T-cell (primary cell): Measurements from ENCODE around the gene FNIP2. TPM values are rescaled to one million over a fixed set of nuclear protein-coding genes. Genes with fewer than 3 reads are reported as not detected.

ENCODE experiments used
- ATAC-seq, 4 experiments: fragments of 200-7000 bp in 3 of 4; fragments of 150-1000 bp in 1 of 4; cut with Tn5 transposase; replicated peaks in 1 of 4; 1 replicate in 3 of 4; 2 replicates in 1 of 4; pipeline ENCODE4 v1.10.0; 2021; ENCODE audit warnings: moderate library complexity in 3 of 4, mild to moderate bottlenecking in 2 of 4, moderate number of reproducible peaks in 1 of 4
- CTCF ChIA-PET, 2 donors: fragments of 300-600 bp; sonication (Branson Sonifier 250); formaldehyde crosslinking; loops; one replicate each; lab custom pipeline; 2022; ENCODE audit warnings: antibody characterized with exemption in 2 of 2; lab: Charles Lee
- POLR2A ChIA-PET, 2 donors: fragments of 300-600 bp; sonication (Branson Sonifier 250); formaldehyde crosslinking; loops; one replicate each; lab custom pipeline; 2022; ENCODE audit warnings: antibody characterized with exemption in 2 of 2; lab: Charles Lee
- DNase-seq, 35 experiments: peaks; one replicate each; pipeline versions ENCODE4 v3.0.0 to v3.0.0-alpha.2; 2013 to 2023
- H3K27ac ChIP-seq: one replicate; pipeline ENCODE4 v1.5.1; 2013; ENCODE audit warnings: low read length
- H3K27me3 ChIP-seq, 2 experiments: replicated peaks in 1 of 2; 1 replicate in 1 of 2; 2 replicates in 1 of 2; pipeline versions ENCODE4 v1.6.1 to v1.7.0; 2013; ENCODE audit warnings: low read length in 1 of 2, mixed read lengths in 1 of 2; ENCODE audit not compliant: control insufficient read depth in 2 of 2, insufficient read depth in 2 of 2; ENCODE audit errors: extremely low read depth in 1 of 2
- H3K36me3 ChIP-seq, 2 donors: 1 replicate in 1 of 2; 2 replicates in 1 of 2; pipeline versions ENCODE4 v1.6.1 to v1.7.0; 2013; ENCODE audit warnings: low read length in 1 of 2; ENCODE audit not compliant: control insufficient read depth in 2 of 2, insufficient read depth in 1 of 2; ENCODE audit errors: extremely low read depth in 1 of 2
- H3K4me1 ChIP-seq, 2 experiments: 1 replicate in 1 of 2; 2 replicates in 1 of 2; pipeline versions ENCODE4 v1.6.1 to v1.7.0; 2013; ENCODE audit warnings: low read length in 2 of 2, mixed read lengths in 1 of 2; ENCODE audit not compliant: insufficient read depth in 2 of 2, control insufficient read depth in 1 of 2; ENCODE audit errors: extremely low read depth in 1 of 2
- H3K4me3 ChIP-seq, 2 donors: 1 replicate in 1 of 2; 2 replicates in 1 of 2; pipeline versions ENCODE4 v1.5.1 to v1.7.0; 2013; ENCODE audit warnings: mild to moderate bottlenecking in 2 of 2, low read length in 1 of 2, moderate library complexity in 1 of 2; ENCODE audit not compliant: control insufficient read depth in 1 of 2; ENCODE audit errors: extremely low read depth in 1 of 2
- H3K9me3 ChIP-seq: 2 replicates; pipeline ENCODE4 v1.7.0; 2013
- H3K27ac Mint-ChIP-seq, 2 donors: one replicate each; pipeline ENCODE4 v1.8.0; 2020 to 2021; ENCODE audit warnings: mild to moderate bottlenecking in 2 of 2, mixed read lengths in 2 of 2
- H3K27me3 Mint-ChIP-seq, 2 donors: one replicate each; pipeline ENCODE4 v1.8.0; 2021 to 2022; ENCODE audit warnings: mixed read lengths in 2 of 2
- H3K36me3 Mint-ChIP-seq: one replicate; pipeline ENCODE4 v1.8.0; 2021; ENCODE audit warnings: mixed read lengths
- H3K4me1 Mint-ChIP-seq, 3 donors: one replicate each; pipeline ENCODE4 v1.8.0; 2020 to 2022; ENCODE audit warnings: mixed read lengths in 3 of 3, mild to moderate bottlenecking in 1 of 3
- H3K4me3 Mint-ChIP-seq, 3 donors: one replicate each; pipeline ENCODE4 v1.8.0; 2020 to 2022; ENCODE audit warnings: mild to moderate bottlenecking in 3 of 3, mixed read lengths in 3 of 3, moderate library complexity in 3 of 3
- H3K9me3 Mint-ChIP-seq, 3 donors: one replicate each; pipeline ENCODE4 v1.8.0; 2020 to 2022; ENCODE audit warnings: mixed read lengths in 3 of 3
- WGBS: methylation state at CpG from one replicate; pipeline ENCODE4 v1.1.5; 2013; ENCODE audit warnings: missing lambda C conversion rate; ENCODE audit not compliant: insufficient coverage; 5-methylcytosine and 5-hydroxymethylcytosine counted together
- total RNA-seq, 35 experiments: library from RNA in 6 of 35; stranded (reverse) in 6 of 35; fragments of 120-200 nt in 1 of 35; gene quantifications; one replicate each; pipeline versions ENCODE4 v1.2.1 to v1.2.4 and lab custom pipeline; 2013 to 2026

Gene FNIP2
- total RNA-seq, 5 donors from 2014 or later (not counting 1 experiment from before 2014, with no cell fraction given) = 6.7 to 11.1 (median 10.7) TPM

- no peaks in the 10 kb centered on the region for H3K27me3 ChIP-seq
- ChIA-PET CTCF (interaction anchor here in 1 of 2 donors (1.3 kb wide), 1 partner anchor 30 kb away, joined by 3 read pairs; no protein-coding TSS in a partner anchor), POLR2A (interaction anchor here in 1 of 2 donors (1.1 kb wide), 1 partner anchor 15 kb away, joined by 4 read pairs; no protein-coding TSS in a partner anchor)
- H3K4me3 Mint-ChIP-seq = no peak overlapping the region
- no peak overlapping the region for H3K27ac ChIP-seq
- no peak overlapping the region for H3K27ac Mint-ChIP-seq
- no peaks in the 10 kb centered on the region for H3K9me3 ChIP-seq
- DNase-seq (no peak), ATAC-seq (no peak)
- H3K36me3 Mint-ChIP-seq = no peaks in the 10 kb centered on the region
- H3K4me1 Mint-ChIP-seq = peaks cover 45 to 46% (median 45%) of the 10 kb centered on the region in 3 donors
- no peaks in the 10 kb centered on the region for H3K9me3 Mint-ChIP-seq
- peaks cover 13 to 28% of the 10 kb centered on the region in 2 experiments for H3K4me1 ChIP-seq
- no peaks in the 10 kb centered on the region for H3K36me3 ChIP-seq
- no peak overlapping the region for H3K4me3 ChIP-seq
- H3K27me3 Mint-ChIP-seq = no peaks in the 10 kb centered on the region
Measured at GRCh38 chr4:158812543-158812942, 43.7 kb downstream of the FNIP2 start.

GRCh38 chr4:158813113-158813512 is 44.3 kb downstream of the FNIP2 start:
- no CpG with 5 or more reads among the region's 3 CpGs for WGBS
- DNase-seq (no peak), ATAC-seq (no peak)
- peaks cover 16 to 33% of the 10 kb centered on the region in 2 experiments for H3K4me1 ChIP-seq
- no peaks in the 10 kb centered on the region for H3K36me3 Mint-ChIP-seq
- H3K27ac ChIP-seq = no peak overlapping the region
- CTCF ChIA-PET = no interaction called here
- H3K27me3 ChIP-seq = no peaks in the 10 kb centered on the region
- H3K4me1 Mint-ChIP-seq = peaks cover 50 to 52% (median 50%) of the 10 kb centered on the region in 3 donors
- no peak overlapping the region for H3K4me3 Mint-ChIP-seq
- POLR2A ChIA-PET = no interaction called here
- H3K27ac Mint-ChIP-seq = no peak overlapping the region
- no peaks in the 10 kb centered on the region for H3K9me3 ChIP-seq
- H3K4me3 ChIP-seq = no peak overlapping the region
- no peaks in the 10 kb centered on the region for H3K27me3 Mint-ChIP-seq
- H3K36me3 ChIP-seq = no peaks in the 10 kb centered on the region
- no peaks in the 10 kb centered on the region for H3K9me3 Mint-ChIP-seq

- CTCF ChIA-PET = interaction anchor here in 1 of 2 donors (0.5 kb wide), 1 partner anchor 35 kb away, joined by 4 read pairs; no protein-coding TSS in a partner anchor
- Histone ChIP-seq H3K36me3 (no peaks in the 10 kb centered on the region), H3K9me3 (no peaks in the 10 kb centered on the region), H3K4me3 (no peak overlapping the region), H3K4me1 (peaks cover 13 to 34% of the 10 kb centered on the region in 2 experiments), H3K27ac (no peak overlapping the region), H3K27me3 (no peaks in the 10 kb centered on the region)
- H3K27me3 Mint-ChIP-seq = no peaks in the 10 kb centered on the region
- no peaks in the 10 kb centered on the region for H3K36me3 Mint-ChIP-seq
- no peak overlapping the region for H3K27ac Mint-ChIP-seq
- POLR2A ChIA-PET = no interaction called here
- peaks cover 47 to 53% (median 52%) of the 10 kb centered on the region in 3 donors for H3K4me1 Mint-ChIP-seq
- ATAC-seq (no peak), DNase-seq (no peak)
- H3K4me3 Mint-ChIP-seq = no peak overlapping the region
- 80% methylated on average over 1 of the region's 3 CpGs for WGBS
- H3K9me3 Mint-ChIP-seq = no peaks in the 10 kb centered on the region
Measured at GRCh38 chr4:158814207-158814606, 45.4 kb downstream of the FNIP2 start.

GRCh38 chr4:158814636-158815330 is 46.0 kb downstream of the FNIP2 start:
- H3K36me3 Mint-ChIP-seq = no peaks in the 10 kb centered on the region
- no peak overlapping the region for H3K27ac ChIP-seq
- POLR2A ChIA-PET = interaction anchor here (0.6 to 0.8 kb wide), 2 partner anchors 14 to 46 kb away, joined by 3 to 6 read pairs; no protein-coding TSS in a partner anchor
- ATAC-seq (no peak), DNase-seq (no peak)
- peaks cover 11 to 31% of the 10 kb centered on the region in 2 experiments for H3K4me1 ChIP-seq
- H3K4me3 ChIP-seq = no peak overlapping the region
- no peaks in the 10 kb centered on the region for H3K27me3 Mint-ChIP-seq
- H3K9me3 Mint-ChIP-seq = no peaks in the 10 kb centered on the region
- peaks cover 46 to 50% (median 50%) of the 10 kb centered on the region in 3 donors for H3K4me1 Mint-ChIP-seq
- H3K27ac Mint-ChIP-seq = no peak overlapping the region
- CTCF ChIA-PET = interaction anchor here in 1 of 2 donors (0.5 to 0.6 kb wide), 2 partner anchors 35 to 390 kb away, joined by 4 read pairs; no protein-coding TSS in a partner anchor
- no peaks in the 10 kb centered on the region for H3K27me3 ChIP-seq
- H3K36me3 ChIP-seq = no peaks in the 10 kb centered on the region
- H3K9me3 ChIP-seq = no peaks in the 10 kb centered on the region
- no CpG with 5 or more reads among the region's 3 CpGs for WGBS
- H3K4me3 Mint-ChIP-seq = no peak overlapping the region

GRCh38 chr4:158816955-158817354 is 48.1 kb downstream of the FNIP2 start:
- CTCF ChIA-PET = no interaction called here
- H3K27me3 Mint-ChIP-seq = no peaks in the 10 kb centered on the region
- H3K27ac Mint-ChIP-seq = no peak overlapping the region
- no peaks in the 10 kb centered on the region for H3K9me3 Mint-ChIP-seq
- Histone ChIP-seq H3K27me3 (no peaks in the 10 kb centered on the region), H3K4me1 (peaks cover 4 to 11% of the 10 kb centered on the region in 2 experiments), H3K4me3 (no peak overlapping the region), H3K27ac (no peak overlapping the region), H3K36me3 (no peaks in the 10 kb centered on the region), H3K9me3 (no peaks in the 10 kb centered on the region)
- peaks cover 29 to 37% (median 35%) of the 10 kb centered on the region in 3 donors for H3K4me1 Mint-ChIP-seq
- DNase-seq (no peak), ATAC-seq (no peak)
- H3K36me3 Mint-ChIP-seq = no peaks in the 10 kb centered on the region
- POLR2A ChIA-PET = interaction anchor here in 1 of 2 donors (0.6 to 0.8 kb wide), 2 partner anchors 11 to 13 kb away, joined by 3 read pairs; no protein-coding TSS in a partner anchor
- no peak overlapping the region for H3K4me3 Mint-ChIP-seq
- no CpG with 5 or more reads among the region's 1 CpG for WGBS

GRCh38 chr4:158817562-158818296 is 48.9 kb downstream of the FNIP2 start:
- no peak overlapping the region for H3K4me3 ChIP-seq
- Mint-ChIP-seq H3K4me1 (peaks cover 26 to 32% (median 32%) of the 10 kb centered on the region in 3 donors), H3K36me3 (no peaks in the 10 kb centered on the region), H3K27me3 (no peaks in the 10 kb centered on the region), H3K9me3 (no peaks in the 10 kb centered on the region), H3K27ac (peak overlapping the region in 1 of 2 donors; percentile 44), H3K4me3 (no peak overlapping the region)
- no peaks in the 10 kb centered on the region for H3K27me3 ChIP-seq
- peaks cover 3 to 9% of the 10 kb centered on the region in 2 experiments for H3K4me1 ChIP-seq
- CTCF ChIA-PET = no interaction called here
- POLR2A ChIA-PET = no interaction called here
- H3K36me3 ChIP-seq = no peaks in the 10 kb centered on the region
- H3K27ac ChIP-seq = no peak overlapping the region
- WGBS = 94% methylated on average over 2 of the region's 10 CpGs
- H3K9me3 ChIP-seq = no peaks in the 10 kb centered on the region
- ATAC-seq (peak in 2 of 4 experiments; percentile 24 to 44), DNase-seq (peak in 1 of 35 experiments; percentile 8)
